Measurements from ENCODE around the gene PUDP. TPM values are rescaled to one million over a fixed set of nuclear protein-coding genes. Genes with fewer than 3 reads are reported as not detected.
A peak's percentile ranks its signal among the peaks of the same experiment; 100 is the strongest.

PUDP gene
- total RNA-seq, 1 donor from 2014 or later: 6.1 TPM

DNA sequence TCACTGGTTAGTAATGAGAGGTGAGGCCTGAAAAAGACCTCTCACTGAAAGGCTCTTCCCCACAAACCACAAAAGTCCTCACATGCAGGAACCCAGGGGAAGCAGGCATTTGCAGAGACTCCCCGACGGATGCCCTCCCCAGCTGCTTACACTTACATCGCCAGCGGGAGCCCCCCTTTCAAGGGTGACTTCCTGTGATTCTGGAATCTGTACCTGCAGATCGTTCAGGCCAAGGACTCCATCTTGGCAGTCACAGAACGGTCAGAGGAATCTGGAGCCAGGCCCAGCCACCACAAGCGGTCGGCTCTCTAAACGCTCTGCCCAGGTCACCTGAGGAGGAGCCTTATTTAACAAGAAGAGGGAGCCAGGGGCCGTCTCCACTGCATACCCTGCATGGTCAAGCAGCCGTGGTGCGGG lies 71.7 kb downstream of the PUDP start:
- FAIRE-seq: no peak
- DNase-seq (ENCODE audit: low read depth): no peak
- TF ChIP-seq, protein P1, sequence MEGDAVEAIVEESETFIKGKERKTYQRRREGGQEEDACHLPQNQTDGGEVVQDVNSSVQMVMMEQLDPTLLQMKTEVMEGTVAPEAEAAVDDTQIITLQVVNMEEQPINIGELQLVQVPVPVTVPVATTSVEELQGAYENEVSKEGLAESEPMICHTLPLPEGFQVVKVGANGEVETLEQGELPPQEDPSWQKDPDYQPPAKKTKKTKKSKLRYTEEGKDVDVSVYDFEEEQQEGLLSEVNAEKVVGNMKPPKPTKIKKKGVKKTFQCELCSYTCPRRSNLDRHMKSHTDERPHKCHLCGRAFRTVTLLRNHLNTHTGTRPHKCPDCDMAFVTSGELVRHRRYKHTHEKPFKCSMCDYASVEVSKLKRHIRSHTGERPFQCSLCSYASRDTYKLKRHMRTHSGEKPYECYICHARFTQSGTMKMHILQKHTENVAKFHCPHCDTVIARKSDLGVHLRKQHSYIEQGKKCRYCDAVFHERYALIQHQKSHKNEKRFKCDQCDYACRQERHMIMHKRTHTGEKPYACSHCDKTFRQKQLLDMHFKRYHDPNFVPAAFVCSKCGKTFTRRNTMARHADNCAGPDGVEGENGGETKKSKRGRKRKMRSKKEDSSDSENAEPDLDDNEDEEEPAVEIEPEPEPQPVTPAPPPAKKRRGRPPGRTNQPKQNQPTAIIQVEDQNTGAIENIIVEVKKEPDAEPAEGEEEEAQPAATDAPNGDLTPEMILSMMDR (IDR thresholded peaks at IDR 0.05; ENCODE audit: insufficient read depth, low read length, severe bottlenecking): no peak
- H3K4me3 ChIP-seq (ENCODE audit: low read depth, low read length): no peak overlapping the region
- no peaks in the 10 kb centered on the region for H3K36me3 ChIP-seq (ENCODE audit: control insufficient read depth, insufficient read depth, low read length)
- H3K27me3 ChIP-seq (ENCODE audit: control insufficient read depth, insufficient read depth, low read length): no peaks in the 10 kb centered on the region

DNA sequence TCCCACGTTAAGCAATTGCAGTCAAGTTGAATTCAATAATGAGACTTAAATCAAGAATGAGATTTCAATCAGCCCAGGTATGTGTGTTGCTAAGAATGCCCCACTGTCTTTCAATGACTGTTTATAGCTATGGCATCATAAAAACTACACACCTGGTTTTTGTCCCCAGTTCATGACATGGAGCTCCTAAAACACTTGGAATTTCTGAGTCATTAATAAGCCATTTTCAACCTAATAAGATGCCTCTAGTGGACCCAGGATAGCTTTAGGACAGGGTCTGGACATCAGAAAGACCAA lies 73.1 kb downstream of the PUDP start:
- no peaks in the 10 kb centered on the region for H3K27me3 ChIP-seq (ENCODE audit: control insufficient read depth, insufficient read depth, low read length)
- H3K36me3 ChIP-seq (ENCODE audit: control insufficient read depth, insufficient read depth, low read length): no peaks in the 10 kb centered on the region
- TF ChIP-seq, protein P1 (IDR thresholded peaks at IDR 0.05; ENCODE audit: insufficient read depth, low read length, severe bottlenecking): no peak
- DNase-seq (ENCODE audit: low read depth) (no peak), FAIRE-seq (peak; percentile 77)
- H3K4me3 ChIP-seq (ENCODE audit: low read depth, low read length): no peak overlapping the region

DNA sequence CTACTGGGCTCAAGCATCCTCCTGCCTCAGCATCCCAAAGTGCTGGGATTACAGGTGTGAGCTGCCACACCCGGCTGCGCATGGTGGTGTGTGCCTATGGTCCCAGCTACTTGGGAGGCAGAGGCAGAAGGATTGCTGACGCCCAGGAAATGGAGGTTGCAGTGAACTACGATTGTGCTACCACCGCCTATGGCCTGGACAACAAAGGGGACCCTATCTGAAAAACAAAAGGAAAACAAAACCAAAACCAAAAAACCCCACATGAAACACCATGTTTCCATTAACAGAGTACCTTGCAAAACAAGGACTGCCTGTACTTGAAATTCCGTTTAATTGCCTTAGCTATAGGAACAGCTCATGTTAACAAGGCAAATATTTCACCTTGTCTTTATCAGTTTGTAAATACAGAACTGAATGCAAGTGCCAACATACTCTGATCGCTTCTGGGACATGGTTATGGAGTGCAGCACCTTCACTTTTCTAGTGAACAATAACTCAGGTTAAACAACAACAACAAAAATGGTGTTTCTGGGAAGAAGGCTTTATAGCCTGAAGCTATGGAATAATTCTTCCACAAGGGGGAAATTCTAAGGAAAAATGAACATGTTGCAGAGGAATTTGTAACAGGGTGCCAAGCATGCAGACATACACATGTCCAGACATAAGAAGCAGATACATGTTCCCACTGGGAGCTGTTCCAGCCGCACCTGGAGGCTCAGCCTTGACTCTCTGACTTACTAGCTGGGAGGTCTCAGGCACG lies 73.6 kb downstream of the PUDP start:
- FAIRE-seq: no peak
- H3K4me3 ChIP-seq (ENCODE audit: low read depth, low read length): no peak overlapping the region
- DNase-seq (ENCODE audit: low read depth): peak; percentile 81

DNA sequence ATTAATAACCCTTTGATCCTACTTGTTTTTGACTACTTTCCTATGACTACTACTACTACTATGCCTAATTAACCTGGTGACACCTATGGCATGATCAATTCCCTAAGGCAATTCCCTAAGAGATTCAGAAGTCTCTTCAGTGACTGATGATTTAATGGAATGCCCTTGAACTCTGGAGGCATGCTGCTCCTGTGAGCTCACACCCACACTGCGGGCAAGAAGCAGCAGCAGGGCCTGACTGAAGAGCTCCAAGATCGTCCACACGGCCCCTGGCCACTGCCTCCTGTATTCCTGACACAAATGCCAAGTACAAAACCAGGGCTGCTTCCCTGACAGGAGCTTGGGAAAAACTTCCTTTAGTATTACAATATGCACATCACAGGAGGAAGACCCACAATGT lies 74.6 kb downstream of the PUDP start:
- Histone ChIP-seq H3K4me3 (ENCODE audit: low read depth, low read length) (no peak overlapping the region), H3K36me3 (ENCODE audit: control insufficient read depth, insufficient read depth, low read length) (no peaks in the 10 kb centered on the region), H3K27me3 (ENCODE audit: control insufficient read depth, insufficient read depth, low read length) (no peaks in the 10 kb centered on the region)
- DNase-seq (ENCODE audit: low read depth): no peak
- FAIRE-seq: no peak
- TF ChIP-seq, protein P1 (IDR thresholded peaks at IDR 0.05; ENCODE audit: insufficient read depth, low read length, severe bottlenecking): no peak

More for the DNA sequence above, 73.6 kb downstream of the PUDP start:
- no peaks in the 10 kb centered on the region for H3K36me3 ChIP-seq (ENCODE audit: control insufficient read depth, insufficient read depth, low read length)
- TF ChIP-seq, protein P1 (IDR thresholded peaks at IDR 0.05; ENCODE audit: insufficient read depth, low read length, severe bottlenecking): no peak
- no peaks in the 10 kb centered on the region for H3K27me3 ChIP-seq (ENCODE audit: control insufficient read depth, insufficient read depth, low read length)

DNA sequence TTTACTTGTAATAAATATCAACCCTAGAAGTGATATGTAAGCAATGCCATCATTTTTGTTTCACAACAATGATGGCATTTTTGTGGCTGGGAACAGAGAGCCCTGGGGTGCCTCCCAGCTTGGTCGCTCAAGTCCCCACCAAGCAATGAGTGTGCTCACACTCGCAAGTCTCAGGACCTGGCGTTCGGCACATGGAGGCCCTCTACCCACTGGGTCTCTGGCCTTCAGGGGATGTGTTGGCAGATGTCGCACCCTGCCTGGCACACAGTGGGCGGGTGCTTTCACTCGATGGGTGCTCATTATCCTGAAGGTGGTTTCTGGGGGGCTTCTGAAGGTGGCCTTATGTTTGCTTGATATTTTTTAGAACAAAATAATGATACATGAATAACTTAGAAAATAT lies 75.1 kb downstream of the PUDP start:
- FAIRE-seq (no peak), DNase-seq (ENCODE audit: low read depth) (no peak)
- no peak overlapping the region for H3K4me3 ChIP-seq (ENCODE audit: low read depth, low read length)
- no peaks in the 10 kb centered on the region for H3K36me3 ChIP-seq (ENCODE audit: control insufficient read depth, insufficient read depth, low read length)
- TF ChIP-seq, protein P1 (IDR thresholded peaks at IDR 0.05; ENCODE audit: insufficient read depth, low read length, severe bottlenecking): no peak
- H3K27me3 ChIP-seq (ENCODE audit: control insufficient read depth, insufficient read depth, low read length): no peaks in the 10 kb centered on the region

DNA sequence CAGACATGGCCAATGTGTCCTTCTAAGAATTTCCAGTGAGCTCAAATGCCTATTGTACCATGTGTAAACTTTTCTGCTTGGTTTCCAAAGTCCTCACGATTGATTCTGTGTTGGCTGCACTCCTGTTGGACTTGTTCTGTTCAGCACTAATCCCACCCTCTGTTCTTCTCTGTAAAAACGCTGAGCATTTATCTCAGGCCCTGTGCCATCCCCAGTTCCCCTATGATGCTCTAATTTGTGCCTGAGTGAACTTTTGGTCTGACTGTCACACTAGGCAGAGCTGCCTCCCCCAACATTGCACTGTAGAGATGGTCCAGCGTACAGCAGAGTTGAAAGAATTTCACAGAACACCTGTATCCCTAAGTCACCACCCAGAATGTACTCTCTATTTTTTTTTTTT lies 76.6 kb downstream of the PUDP start:
- Histone ChIP-seq H3K36me3 (ENCODE audit: control insufficient read depth, insufficient read depth, low read length) (no peaks in the 10 kb centered on the region), H3K4me3 (ENCODE audit: low read depth, low read length) (no peak overlapping the region), H3K27me3 (ENCODE audit: control insufficient read depth, insufficient read depth, low read length) (no peaks in the 10 kb centered on the region)
- FAIRE-seq (no peak), DNase-seq (ENCODE audit: low read depth) (no peak)
- TF ChIP-seq, protein P1 (IDR thresholded peaks at IDR 0.05; ENCODE audit: insufficient read depth, low read length, severe bottlenecking): no peak
